Transverse colon (tissue), 4 donors: ENCODE data around the gene LILRB2. TPM values are rescaled to one million over a fixed set of nuclear protein-coding genes. Genes with fewer than 3 reads are reported as not detected.
"Not testable (repeated sequence)": the region's sequence is repeated elsewhere in the genome, so short reads cannot be mapped to it uniquely, and the experiment has no call there.

Experiments
- DNase-seq: peaks from one replicate; pipeline ENCODE4 v3.0.0-alpha.2; 2019
- H3K27ac ChIP-seq, 4 donors: fragments of 200-600 bp; sonication (generic); 2 replicates each; pipeline ENCODE4 v1.5.1; 2016 to 2018; ENCODE audit warnings: inconsistent platforms in 4 of 4
- H3K27me3 ChIP-seq: fragments of 200-600 bp; sonication (generic); 2 replicates; pipeline ENCODE4 v1.5.1; 2017; ENCODE audit warnings: inconsistent platforms
- H3K36me3 ChIP-seq, 4 donors: fragments of 200-600 bp; sonication (generic); 2 replicates each; pipeline ENCODE4 v1.5.1; 2017 to 2019; ENCODE audit warnings: inconsistent platforms in 4 of 4
- H3K4me1 ChIP-seq, 4 donors: fragments of 200-600 bp; sonication (generic); 2 replicates each; pipeline ENCODE4 v1.5.1; 2017 to 2020; ENCODE audit warnings: inconsistent platforms in 4 of 4
- H3K4me3 ChIP-seq, 4 donors: fragments of 200-600 bp; sonication (generic); 1 replicate in 1 of 4; 2 replicates in 3 of 4; pipeline versions ENCODE4 v1.5.1 to v1.6.1; 2017 to 2019; ENCODE audit warnings: inconsistent platforms in 4 of 4
- H3K9me3 ChIP-seq, 2 donors: fragments of 200-600 bp; sonication (generic); 2 replicates each; pipeline ENCODE4 v1.5.1; 2017 to 2019; ENCODE audit warnings: inconsistent platforms in 2 of 2
- CTCF ChIP-seq, 5 experiments: fragments of 200-600 bp in 3 of 5; fragments of 450-650 bp in 2 of 5; sonication (generic) in 3 of 5; IDR thresholded peaks; 1 replicate in 2 of 5; 2 replicates in 3 of 5; pipeline ENCODE4 v1.5.1; 2016 to 2017; ENCODE audit warnings: antibody characterized with exemption in 5 of 5, inconsistent platforms in 3 of 5, mild to moderate bottlenecking in 2 of 5, moderate library complexity in 1 of 5
- EP300 ChIP-seq: sonication (generic); formaldehyde crosslinking; IDR thresholded peaks from one replicate; pipeline ENCODE4 v1.6.1; 2017; ENCODE audit warnings: antibody characterized with exemption, low read depth
- POLR2A ChIP-seq: fragments of 450-650 bp; IDR thresholded peaks from one replicate; pipeline ENCODE4 v1.6.1; 2016; ENCODE audit warnings: antibody characterized with exemption, mild to moderate bottlenecking, moderate library complexity
- POLR2AphosphoS5 ChIP-seq, 3 donors: sonication (generic); formaldehyde crosslinking; IDR thresholded peaks; one replicate each; pipeline ENCODE4 v1.6.1; 2016; ENCODE audit warnings: antibody characterized with exemption in 3 of 3
- WGBS, 2 donors: methylation state at CpG; one replicate each; pipeline ENCODE4 v1.1.5; 2018; ENCODE audit warnings: low coverage in 1 of 2; 5-methylcytosine and 5-hydroxymethylcytosine counted together
- in situ Hi-C, 4 donors: fragments of 200-750 bp; cut with MboI; loops; one replicate each; pipeline versions ENCODE4 v1.15.0 to v1.15.1; 2017; ENCODE audit warnings: low sequenced_read_pairs in 3 of 4, low pct_ligation_motif_present in 1 of 4, low pct_unique_long_range_greater_than_20kb in 1 of 4
- intact Hi-C: fragments of 100-400 bp; cut with DNase I; formaldehyde crosslinking; loops from one replicate; pipeline ENCODE4 v1.15.1; 2023; ENCODE audit warnings: low total_unique reads
- total RNA-seq, 4 donors: library from RNA; depleted of rRNA; stranded (reverse); fragments of >200 nt; gene quantifications; one replicate each; pipeline ENCODE4 v1.1.0, GENCODE V29; 2016

The LILRB2 gene
- 1 to 10 TPM; 1.6 to 3.4 (median 2.1) TPM for total RNA-seq

DNA sequence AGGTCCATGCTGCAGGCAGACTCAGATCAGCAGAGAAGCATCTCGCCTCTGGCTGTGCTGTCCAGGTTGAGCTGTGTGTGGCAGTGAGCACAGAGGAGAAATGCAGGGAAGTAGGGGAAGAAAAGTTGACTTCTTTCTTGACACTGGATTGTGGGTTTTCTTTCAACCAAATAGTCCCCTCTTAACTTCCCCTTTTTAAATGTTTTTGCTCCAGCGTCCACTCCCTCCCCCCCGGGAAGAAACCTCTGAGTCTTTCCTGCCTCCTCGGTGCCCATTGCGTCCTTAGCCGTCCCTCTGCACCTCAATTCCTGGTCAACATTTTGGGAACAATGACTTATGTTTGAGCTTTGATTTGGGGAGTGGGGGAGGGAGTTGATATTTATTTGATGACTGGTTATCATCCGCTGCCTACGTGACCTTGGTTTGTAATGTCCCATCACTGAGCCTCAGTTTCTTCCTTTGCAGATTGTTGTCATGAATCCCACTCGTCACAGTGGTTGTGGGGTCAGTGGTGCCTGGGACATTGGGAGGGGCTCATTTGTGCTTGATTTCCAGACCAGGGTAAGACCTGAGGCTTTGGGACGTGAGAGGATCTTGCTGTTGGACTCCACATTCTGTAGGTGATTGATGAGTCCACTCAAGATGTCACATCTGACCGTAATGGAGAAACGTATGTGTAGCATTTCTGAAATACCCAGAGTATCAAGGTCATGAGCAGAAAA lies at the start of gene LILRB2:
TSS of gene LILRB2 (minus strand) at position 104 of the 722 bp plus-strand sequence. CDS start 614 bp downstream, outside the sequence.
- no peaks in the 10 kb centered on the region for H3K4me1 ChIP-seq
- WGBS, 2 donors = 60 to 75% methylated on average over 5 to 12 of the region's 12 CpGs
- in situ Hi-C loops = loop anchor here in 1 of 4 donors (5.0 kb wide), 1 partner anchor 306 kb away; no protein-coding TSS in a partner anchor
- no peak for DNase-seq
- H3K4me3 ChIP-seq = no peak within 1 kb of the TSS
- H3K36me3 ChIP-seq = no peaks in the 10 kb centered on the region
- no peaks in the 10 kb centered on the region for H3K9me3 ChIP-seq
- no peaks in the 10 kb centered on the region for H3K27me3 ChIP-seq
- peak within 1 kb of the TSS in 3 of 4 donors; percentile 20 to 30 (median 29) for H3K27ac ChIP-seq
- TF ChIP-seq POLR2AphosphoS5 (IDR thresholded peaks at IDR 0.05) (no peak), POLR2A (no peak), EP300 (no peak), CTCF (IDR thresholded peaks at IDR 0.05) (no peak)
- intact Hi-C loops = no loop called here

GRCh38 chr19:54329476-54330165 lies 48.7 kb upstream of the LILRB2 start:
- Histone ChIP-seq H3K4me3 (no peak overlapping the region), H3K9me3 (no peaks in the 10 kb centered on the region), H3K27ac (no peak overlapping the region), H3K4me1 (no peaks in the 10 kb centered on the region), H3K36me3 (no peaks in the 10 kb centered on the region), H3K27me3 (peaks cover under 1% of the 10 kb centered on the region)
- intact Hi-C loops = no loop called here
- 80 to 82% methylated on average over 1 to 14 of the region's 14 CpGs for WGBS, 2 donors
- no peak for DNase-seq
- TF ChIP-seq POLR2A = no peak
- TF ChIP-seq EP300 = no peak
- no peak for TF ChIP-seq CTCF (IDR thresholded peaks at IDR 0.05)
- TF ChIP-seq POLR2AphosphoS5 (IDR thresholded peaks at IDR 0.05) = no peak
- in situ Hi-C loops = loop anchor here in 1 of 4 donors (10.0 kb wide), 1 partner anchor 65 kb away; no protein-coding TSS in a partner anchor

DNA sequence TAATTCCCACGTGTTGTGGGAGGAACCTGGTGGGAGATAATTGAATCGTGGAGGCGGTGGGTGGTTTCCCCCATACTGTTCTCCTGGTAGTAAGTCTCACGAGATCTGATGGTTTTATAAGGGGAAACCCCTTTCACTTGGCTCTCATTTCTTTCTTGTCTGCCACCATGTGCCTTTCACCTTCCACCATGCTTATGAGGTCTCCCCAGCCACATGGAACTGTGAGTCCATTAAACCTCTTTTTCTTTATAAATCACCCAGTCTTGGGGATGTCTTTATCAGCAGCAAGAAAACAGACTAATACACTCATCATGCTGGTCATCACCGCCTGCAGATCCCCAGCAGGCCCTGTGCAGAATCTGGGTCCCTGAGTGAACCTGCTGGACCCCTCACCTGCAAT lies 47.9 kb upstream of the LILRB2 start:
- H3K27me3 ChIP-seq, intact Hi-C loops, H3K9me3 ChIP-seq, DNase-seq, H3K36me3 ChIP-seq, H3K4me3 ChIP-seq, H3K4me1 ChIP-seq, H3K27ac ChIP-seq: not testable (repeated sequence)
- in situ Hi-C loops = loop anchor here in 1 of 4 donors (10.0 kb wide), 1 partner anchor 66 kb away; no protein-coding TSS in a partner anchor
- 63 to 80% methylated on average over 1 to 5 of the region's 5 CpGs for WGBS, 2 donors

GRCh38 chr19:54325631-54326030 lies 44.7 kb upstream of the LILRB2 start:
- in situ Hi-C loops (loop anchor here in 1 of 4 donors (10.0 kb wide), 1 partner anchor 69 kb away; no protein-coding TSS in a partner anchor), intact Hi-C loops (no loop called here)
- no peaks in the 10 kb centered on the region for H3K36me3 ChIP-seq
- TF ChIP-seq POLR2A = no peak
- no peak for TF ChIP-seq POLR2AphosphoS5 (IDR thresholded peaks at IDR 0.05)
- DNase-seq = no peak
- H3K27ac ChIP-seq = no peak overlapping the region
- peaks cover 13% of the 10 kb centered on the region for H3K27me3 ChIP-seq
- 64% methylated on average over 5 of the region's 5 CpGs; no CpG with 5 or more reads in 1 of the 2 donors for WGBS, 2 donors
- H3K4me3 ChIP-seq = no peak overlapping the region
- H3K4me1 ChIP-seq = no peaks in the 10 kb centered on the region
- no peaks in the 10 kb centered on the region for H3K9me3 ChIP-seq

DNA sequence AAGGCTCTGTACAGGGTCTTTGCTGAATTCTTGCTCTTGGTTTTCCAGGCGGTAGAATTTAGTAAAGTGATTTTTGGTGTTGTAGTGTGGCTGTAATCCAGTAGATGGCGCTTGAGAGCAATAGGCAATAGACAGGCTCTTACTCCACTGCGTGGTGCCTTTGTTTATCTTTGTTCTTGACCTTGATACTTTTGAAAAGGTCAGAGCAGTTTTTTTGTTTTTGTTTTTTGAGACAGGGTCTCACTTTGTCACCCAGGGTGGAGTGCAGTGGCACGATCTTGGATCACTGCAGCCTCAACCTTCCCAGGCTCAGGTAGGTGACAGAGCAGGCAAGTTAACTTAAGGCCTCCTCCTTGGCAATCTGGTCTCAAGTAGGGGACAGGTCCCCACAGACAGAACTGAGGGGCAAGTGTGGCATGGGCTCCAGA lies 44.3 kb upstream of the LILRB2 start:
- 0 to 10% methylated on average over 3 to 4 of the region's 4 CpGs for WGBS, 2 donors
- in situ Hi-C loops = loop anchor here in 1 of 4 donors (10.0 kb wide), 1 partner anchor 70 kb away; no protein-coding TSS in a partner anchor
- no peaks in the 10 kb centered on the region for H3K36me3 ChIP-seq

More for the DNA sequence above, 44.3 kb upstream of the LILRB2 start:
- TF ChIP-seq CTCF (IDR thresholded peaks at IDR 0.05) (peak; percentile 68 to 86 (median 80)), POLR2AphosphoS5 (IDR thresholded peaks at IDR 0.05) (no peak)
- intact Hi-C loops = no loop called here
- Histone ChIP-seq H3K4me1 (no peaks in the 10 kb centered on the region), H3K27me3 (peaks cover 13% of the 10 kb centered on the region), H3K4me3 (no peak overlapping the region), H3K27ac (no peak overlapping the region), H3K9me3 (no peaks in the 10 kb centered on the region)
- DNase-seq = no peak
